K562 (cell line): ENCODE measurements around the gene RERG. TPM values are rescaled to one million over a fixed set of nuclear protein-coding genes. Genes with fewer than 3 reads are reported as not detected.

Experiments
- ATAC-seq: fragments of 200-7000 bp; cut with Tn5 transposase; 3 replicates; pipeline ENCODE4 v1.9.1; 2020; ENCODE audit warnings: moderate library complexity
- BruUV-seq: library from RNA; stranded (reverse); fragments of 400-500 nt; replicated peaks from 2 replicates; lab custom pipeline; 2021; lab: Mats Ljungman, UMichigan
- CTCF ChIA-PET: fragments of 300-600 bp; formaldehyde crosslinking; extraction: SDS; loops from one replicate; lab custom pipeline; 2021; ENCODE audit warnings: low intra/inter-chr PET ratio; lab: Yijun Ruan, JAX
- POLR2A ChIA-PET: fragments of 300-600, 350-650 bp; sonication (Branson Sonifier 250); formaldehyde crosslinking; extraction: SDS; loops from one replicate; lab custom pipeline; 2021; ENCODE audit warnings: antibody characterized with exemption, inconsistent platforms; lab: Yijun Ruan, JAX
- DNase-seq, 4 experiments: peaks; one replicate each; pipeline versions ENCODE4 v3.0.0 to v3.0.0-alpha.2; 2011 to 2018; ENCODE audit warnings: low spot score in 3 of 4, mixed read lengths in 3 of 4; ENCODE audit errors: extremely low read depth in 1 of 4
- FAIRE-seq: peaks from 2 replicates; lab custom pipeline; 2011; peaks lifted over from hg19 to GRCh38; lab: Jason Lieb, UNC
- H2AFZ ChIP-seq: 2 replicates; pipeline ENCODE4 v1.6.0; 2011; ENCODE audit warnings: low read depth, low read length, control low read depth, inconsistent platforms
- H3K27ac ChIP-seq: fragments of 200-600 bp; 3 replicates; pipeline ENCODE4 v1.8.0; 2011; ENCODE audit warnings: low read depth, mild to moderate bottlenecking, control low read depth, inconsistent platforms, low read length, moderate library complexity, mixed read lengths; ENCODE audit errors: extremely low read depth
- H3K27me3 ChIP-seq, 2 experiments: fragments of 300-600 bp in 1 of 2; 2 replicates in 1 of 2; 3 replicates in 1 of 2; pipeline versions ENCODE4 v1.6.0 to v1.8.0; 2011; ENCODE audit warnings: inconsistent platforms in 2 of 2, low read length in 2 of 2, mild to moderate bottlenecking in 1 of 2, mixed read lengths in 1 of 2, moderate library complexity in 1 of 2; ENCODE audit not compliant: control insufficient read depth in 2 of 2, insufficient read depth in 2 of 2
- H3K36me3 ChIP-seq: fragments of 300-600 bp; 3 replicates; pipeline ENCODE4 v1.8.0; 2011; ENCODE audit warnings: mild to moderate bottlenecking, low read length, inconsistent platforms; ENCODE audit not compliant: control insufficient read depth, insufficient read depth
- H3K4me1 ChIP-seq, 2 experiments: fragments of 200-600 bp in 1 of 2; replicated peaks in 1 of 2; 2 replicates in 1 of 2; 3 replicates in 1 of 2; pipeline versions ENCODE4 v1.5.1 to v1.8.0; 2011; ENCODE audit warnings: inconsistent platforms in 2 of 2, low read length in 2 of 2, mild to moderate bottlenecking in 1 of 2, mixed read lengths in 1 of 2, moderate library complexity in 1 of 2; ENCODE audit not compliant: control insufficient read depth in 2 of 2, insufficient read depth in 2 of 2
- H3K4me2 ChIP-seq: 2 replicates; pipeline ENCODE4 v1.6.1; 2011; ENCODE audit warnings: low read length, control low read depth, inconsistent platforms, mixed read lengths; ENCODE audit not compliant: insufficient read depth
- H3K4me3 ChIP-seq: fragments of 200-600 bp; sonication (generic), shearing (Covaris generic); 2 replicates; pipeline ENCODE4 v1.5.1; 2016; ENCODE audit warnings: control low read depth, inconsistent platforms
- H3K79me2 ChIP-seq: fragments of 200-600 bp; 3 replicates; pipeline ENCODE4 v1.8.0; 2011; ENCODE audit warnings: low read length, inconsistent platforms; ENCODE audit not compliant: control insufficient read depth, insufficient read depth
- H3K9ac ChIP-seq, 2 experiments: 2 replicates each; pipeline versions ENCODE4 v1.6.0 to v1.6.1; 2011; ENCODE audit warnings: low read depth in 2 of 2, low read length in 2 of 2, control low read depth in 1 of 2, inconsistent platforms in 1 of 2, mild to moderate bottlenecking in 1 of 2, mixed read lengths in 1 of 2; ENCODE audit not compliant: insufficient read depth in 1 of 2
- H3K9me1 ChIP-seq: one replicate; pipeline ENCODE4 v1.6.0; 2011; ENCODE audit warnings: inconsistent platforms, mild to moderate bottlenecking, low read length, moderate library complexity; ENCODE audit not compliant: control insufficient read depth, insufficient read depth
- H3K9me3 ChIP-seq: replicated peaks from 2 replicates; pipeline ENCODE4 v1.5.1; 2011; ENCODE audit warnings: low read depth, low read length, inconsistent platforms; ENCODE audit not compliant: control insufficient read depth, insufficient read depth
- H4K20me1 ChIP-seq: replicated peaks from 2 replicates; pipeline ENCODE4 v1.6.1; 2011; ENCODE audit warnings: low read length, inconsistent platforms, mixed read lengths; ENCODE audit not compliant: control insufficient read depth, insufficient read depth
- BDP1 ChIP-seq: IDR thresholded peaks from 3 replicates; pipeline ENCODE4 v1.6.1; 2011; ENCODE audit not compliant: insufficient read length, insufficient read depth
- CCNT2 ChIP-seq: IDR thresholded peaks from 2 replicates; pipeline ENCODE4 v1.6.1; 2011; ENCODE audit warnings: borderline replicate concordance, low read depth, mild to moderate bottlenecking, moderate library complexity, mixed read lengths, low read length; ENCODE audit not compliant: insufficient read length; ENCODE audit errors: extremely low read depth
- CHAMP1 ChIP-seq: fragments of 450-650 bp; IDR thresholded peaks from 2 replicates; pipeline ENCODE4 v1.6.1; 2016; ENCODE audit warnings: mild to moderate bottlenecking
- FOXA3 ChIP-seq, 2 experiments: fragments of 450-650 bp in 1 of 2; sonication (generic) in 1 of 2; formaldehyde crosslinking; IDR thresholded peaks in 1 of 2; conservative IDR thresholded peaks in 1 of 2; 2 replicates each; pipeline versions ENCODE4 v1.4.0 to v1.8.0; 2020 to 2022; ENCODE audit warnings: mild to moderate bottlenecking in 2 of 2, missing genetic modification reagents in 1 of 2
- NFE2 ChIP-seq: IDR thresholded peaks from 2 replicates; pipeline ENCODE4 v1.6.1; 2014; ENCODE audit warnings: antibody characterized with exemption, low read depth
- PTBP1 ChIP-seq: fragments of 200-400 bp; formaldehyde crosslinking; IDR thresholded peaks from 2 replicates; pipeline ENCODE4 v1.6.1; 2017; ENCODE audit warnings: low read depth, low read length
- SMAD2 ChIP-seq: fragments of 150-350 bp; IDR thresholded peaks from 2 replicates; pipeline ENCODE4 v1.6.1; 2014; ENCODE audit warnings: low read depth, mild to moderate bottlenecking, low read length
- ZNF143 ChIP-seq: sonication (generic); formaldehyde crosslinking; IDR thresholded peaks from 2 replicates; pipeline ENCODE4 v1.9.0; 2022; ENCODE audit warnings: mild to moderate bottlenecking, missing genetic modification reagents
- WGBS: fragments of 100-300 bp; shearing (Covaris generic); methylation state at CpG from one replicate; pipeline ENCODE4 v1.1.6; 2016; ENCODE audit warnings: low coverage, mixed read lengths; ENCODE audit not compliant: insufficient coverage; ENCODE audit errors: missing lambda C conversion rate; 5-methylcytosine and 5-hydroxymethylcytosine counted together
- in situ Hi-C: fragments of 300-500 bp; cut with MboI; formaldehyde crosslinking; loops from 4 replicates; pipeline ENCODE4 v1.15.0; 2018; ENCODE audit warnings: inconsistent platforms, mixed read lengths
- intact Hi-C: fragments of 100-400 bp; cut with micrococcal nuclease; formaldehyde crosslinking; loops from 2 replicates; pipeline ENCODE4 v1.14.2; 2022
- polyA plus RNA-seq, 8 experiments: library from polyadenylated mRNA; depleted of rRNA in 4 of 8; stranded (reverse) in 5 of 8; unstranded in 3 of 8; fragments of >200 nt; fragmentation: Nextera tagmentation in 2 of 8; fragmentation: Illumina TruSeq in 1 of 8; extraction: Ambion mirVana in 2 of 8; extraction: Trizol in 1 of 8; gene quantifications; 2 replicates each; pipeline versions ENCODE4 v1.2.1 to v1.2.3, GENCODE V29; 2011 to 2014; ENCODE audit warnings: inconsistent platforms in 1 of 8, missing spikeins in 1 of 8
- total RNA-seq, 7 experiments: library from RNA; depleted of rRNA in 6 of 7; stranded (reverse); fragments of >200 nt in 6 of 7; fragmentation: Illumina TruSeq in 2 of 7; extraction: Trizol in 2 of 7; gene quantifications; 2 replicates each; pipeline versions ENCODE4 v1.2.1 to v1.2.3, GENCODE V29; 2011 to 2021; ENCODE audit warnings: low replicate concordance in 1 of 7

Gene RERG
- total and polyA plus RNA-seq, 9 of the 15 experiments (the other 6 are each of a cell fraction or from before 2014, with no cell fraction given), result 2.2 to 7.3 (median 3.0) TPM

- no peak for TF ChIP-seq CHAMP1
- no peak for TF ChIP-seq BDP1
- no peak for TF ChIP-seq ZNF143 (CRISPR knock-in tag)
Observed at GRCh38 chr12:15154103-15154502, 67.1 kb downstream of the RERG start (continued).

- ChIA-PET CTCF (no interaction called here), POLR2A (no interaction called here)
- Histone ChIP-seq H3K4me3 (no peak overlapping the region), H3K4me1 (no peaks in the 10 kb centered on the region), H3K27me3 (no peaks in the 10 kb centered on the region), H3K36me3 (no peaks in the 10 kb centered on the region), H3K79me2 (no peaks in the 10 kb centered on the region), H3K4me2 (no peak overlapping the region), H3K27ac (no peak overlapping the region), H2AFZ (no peak overlapping the region), H3K9ac (no peak overlapping the region), H3K9me1 (no peaks in the 10 kb centered on the region), H4K20me1 (no peaks in the 10 kb centered on the region), H3K9me3 (no peaks in the 10 kb centered on the region)
- no peak for TF ChIP-seq PTBP1
- no peak for TF ChIP-seq CCNT2
- 0 out of 4 replicates have a peak, but pooled peaks of 1 of the 2 experiments have one; percentile 22 for TF ChIP-seq FOXA3 (CRISPR knock-in tag; conservative IDR thresholded peaks at IDR 0.05 in 1 of 2, IDR thresholded peaks at IDR 0.05 in 1 of 2)
- no peak for TF ChIP-seq SMAD2
- TF ChIP-seq NFE2, result no peak
- FAIRE-seq (no peak), ATAC-seq (no peak), DNase-seq (no peak)
- intact Hi-C loops, result no loop called here
- WGBS, result 3% methylated on average over 2 of the region's 2 CpGs
- in situ Hi-C loops, result no loop called here
- BruUV-seq, result no TSS peak
Observed at GRCh38 chr12:15152868-15153267, 68.3 kb downstream of the RERG start.
